Activated effector memory CD4-positive, alpha-beta T cell treated with Interleukin-2 at 50 U/mL for 16 hours (primary cell): ENCODE data around the gene PANK4.

Experiments
- DNase-seq: peaks from one replicate; pipeline ENCODE4 v3.0.0-alpha.2; 2020

Gene PANK4

DNA sequence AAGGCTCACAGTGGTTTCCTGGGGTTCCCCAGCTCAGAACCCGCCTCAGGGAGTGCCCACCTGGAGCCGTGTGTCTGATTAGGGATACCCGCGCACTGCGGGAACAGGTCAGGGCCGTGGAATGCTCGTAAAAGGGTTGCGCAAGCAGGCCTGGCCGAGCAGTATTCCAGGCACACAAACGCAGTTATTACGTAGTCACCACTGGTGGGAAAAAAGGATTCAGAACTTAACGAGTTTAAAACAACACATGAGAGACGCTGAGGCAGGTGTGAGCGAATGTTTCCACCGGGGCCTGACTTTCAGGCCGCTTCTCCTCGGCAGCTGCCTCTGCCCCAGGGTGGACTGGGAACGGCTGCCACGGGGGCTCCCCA is 32.1 kb downstream of the PANK4 start:
- DNase-seq: no peak

GRCh38 chr1:2493691-2494322 is 32.6 kb downstream of the PANK4 start:
- DNase-seq: no peak

DNA sequence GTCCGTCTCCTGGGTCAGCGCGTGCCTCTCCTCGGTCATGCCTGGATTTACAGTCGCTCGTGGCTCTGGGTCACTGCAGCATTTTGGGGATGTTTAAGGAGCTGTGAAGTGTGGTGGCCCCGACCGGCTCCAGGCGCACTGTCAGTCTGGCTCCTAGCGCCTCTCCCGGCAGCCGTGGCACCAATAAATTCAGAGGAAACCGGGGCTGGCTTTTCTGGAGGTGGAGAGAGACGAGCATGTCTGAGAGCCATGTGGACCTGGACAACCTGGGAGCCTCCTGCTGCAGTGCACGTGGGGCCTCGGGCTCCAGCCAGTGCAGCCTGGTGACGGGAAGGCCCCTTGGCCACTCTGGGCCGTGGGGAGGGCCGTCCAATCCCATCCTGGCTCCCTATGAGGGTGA is 33.2 kb downstream of the PANK4 start:
- no peak for DNase-seq

DNA sequence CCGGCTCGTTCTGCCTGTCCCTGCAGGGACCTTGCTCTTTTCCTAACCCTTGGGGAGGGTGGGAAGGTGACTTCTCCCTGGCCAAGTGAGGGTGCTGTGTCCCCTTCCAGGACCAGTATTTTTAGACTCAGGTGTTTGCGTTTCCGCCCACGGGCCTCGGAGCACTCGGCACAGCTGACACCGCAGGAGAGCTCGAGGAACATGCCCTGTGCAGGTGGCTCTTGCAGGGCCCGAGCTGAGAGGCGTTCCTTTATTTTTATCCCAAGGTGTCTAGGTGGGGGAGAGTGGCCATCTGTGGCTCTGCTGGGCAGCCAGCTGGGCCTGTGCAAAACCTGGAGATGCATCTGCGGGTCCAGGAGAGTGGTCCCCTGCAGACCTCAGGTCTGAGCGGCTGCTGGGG is 34.3 kb downstream of the PANK4 start:
- no peak for DNase-seq

- no peak for DNase-seq
These were observed 36.8 kb downstream of the PANK4 start for GRCh38 chr1:2489615-2490014.

GRCh38 chr1:2488688-2489087 is 37.7 kb downstream of the PANK4 start:
- no peak for DNase-seq

- DNase-seq: no peak
These were observed 39.8 kb downstream of the PANK4 start for GRCh38 chr1:2486558-2486957.

GRCh38 chr1:2486041-2486440 is 40.4 kb downstream of the PANK4 start:
- no peak for DNase-seq

- DNase-seq: no peak
These were observed 42.4 kb downstream of the PANK4 start for GRCh38 chr1:2483970-2484369.

GRCh38 chr1:2483026-2483425 is 43.4 kb downstream of the PANK4 start:
- DNase-seq: no peak

DNA sequence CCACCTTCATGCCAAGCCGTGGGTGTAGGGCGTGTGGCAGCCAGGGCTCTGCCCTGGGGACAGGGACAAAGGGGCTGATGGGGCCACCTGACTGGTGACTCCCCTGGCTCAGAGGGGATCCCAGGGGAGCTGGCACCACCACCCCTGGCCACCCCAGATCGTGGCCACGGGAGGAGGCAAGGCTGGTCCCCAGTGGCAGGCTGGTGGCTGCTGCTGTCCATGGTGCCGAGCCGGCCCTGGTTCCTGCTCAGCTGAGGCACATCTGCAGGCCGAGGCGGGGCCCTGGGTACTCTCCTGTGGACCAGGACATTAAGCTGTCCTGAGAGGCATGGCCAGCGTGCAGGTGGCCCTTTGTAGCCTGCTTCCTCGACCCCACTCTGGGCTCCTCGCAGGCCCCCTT is 43.8 kb downstream of the PANK4 start:
- DNase-seq: no peak

DNA sequence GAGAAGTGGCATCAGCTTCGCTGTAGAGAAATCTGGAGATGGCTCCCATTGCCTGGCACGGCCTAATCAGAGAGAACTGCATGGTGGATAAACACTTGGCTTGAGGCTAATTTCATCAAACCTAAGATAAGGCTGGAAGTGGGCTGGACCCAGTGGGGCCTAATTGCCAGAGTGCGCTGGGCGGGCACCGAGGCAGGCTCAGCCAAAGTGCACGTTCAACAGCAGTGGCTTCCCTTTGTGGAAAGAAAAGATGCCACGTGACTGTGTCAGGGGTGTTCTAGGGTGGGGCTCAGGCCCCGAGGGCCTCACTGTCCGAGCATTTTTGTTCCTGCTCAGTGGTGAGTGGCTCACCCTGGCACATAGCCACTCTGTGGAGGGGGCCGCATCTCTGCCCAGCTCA is 44.5 kb downstream of the PANK4 start:
- DNase-seq: no peak

DNA sequence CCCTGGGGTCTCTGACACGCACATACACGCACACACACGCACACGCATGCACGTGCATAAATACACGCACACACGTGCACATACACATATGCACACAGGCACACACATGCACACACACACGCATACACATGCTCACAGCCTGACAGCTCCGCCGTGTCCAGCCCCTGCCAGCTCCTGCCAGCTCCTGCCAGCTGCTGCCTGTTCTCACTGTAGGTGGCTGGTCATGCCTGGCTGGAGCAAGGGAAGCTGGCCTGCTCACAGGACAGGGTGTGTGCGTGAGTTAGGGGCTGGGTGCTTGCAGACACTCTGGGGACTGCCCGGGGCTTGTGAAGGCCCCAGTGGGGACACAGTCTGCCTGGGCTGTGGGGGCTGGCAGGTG is 45.4 kb downstream of the PANK4 start:
- no peak for DNase-seq

DNA sequence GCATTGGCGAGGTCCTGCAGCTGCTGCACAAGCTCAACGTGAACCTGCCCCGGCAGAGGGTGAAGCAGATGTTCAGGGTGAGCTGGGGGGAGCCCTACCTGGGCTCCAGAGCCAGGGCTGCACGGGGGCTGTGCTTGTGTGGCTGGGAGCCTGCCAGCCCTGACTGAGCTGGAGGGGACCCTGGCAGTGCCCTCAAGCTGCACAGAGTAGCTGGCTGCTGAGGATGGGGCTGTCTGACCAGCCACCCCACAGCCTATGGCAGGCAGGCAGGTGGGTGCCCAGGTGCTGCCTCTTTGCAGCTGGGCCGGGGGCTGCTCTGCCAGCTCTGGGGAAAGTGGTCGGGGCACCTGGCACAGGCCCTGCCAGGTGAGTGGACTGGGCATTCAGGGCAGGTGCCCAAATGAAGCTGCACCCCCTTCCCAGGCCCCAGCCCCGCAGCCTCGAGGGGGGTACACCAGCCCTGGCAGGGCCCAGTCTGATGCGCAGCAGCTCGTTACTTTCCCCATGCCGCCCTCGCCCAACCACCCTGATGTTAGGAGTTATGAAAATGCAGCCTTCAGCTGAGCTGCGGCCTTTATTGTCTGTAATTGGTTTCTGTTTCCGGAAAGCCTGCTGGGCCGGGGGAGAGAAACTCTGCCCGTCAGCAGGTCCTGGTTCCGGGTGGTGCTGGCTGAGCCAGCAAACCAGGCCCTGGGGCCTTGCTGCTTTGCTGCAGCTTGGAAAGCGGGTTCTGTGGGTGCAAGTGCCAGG is 46.0 kb downstream of the PANK4 start:
- no peak for DNase-seq

DNA sequence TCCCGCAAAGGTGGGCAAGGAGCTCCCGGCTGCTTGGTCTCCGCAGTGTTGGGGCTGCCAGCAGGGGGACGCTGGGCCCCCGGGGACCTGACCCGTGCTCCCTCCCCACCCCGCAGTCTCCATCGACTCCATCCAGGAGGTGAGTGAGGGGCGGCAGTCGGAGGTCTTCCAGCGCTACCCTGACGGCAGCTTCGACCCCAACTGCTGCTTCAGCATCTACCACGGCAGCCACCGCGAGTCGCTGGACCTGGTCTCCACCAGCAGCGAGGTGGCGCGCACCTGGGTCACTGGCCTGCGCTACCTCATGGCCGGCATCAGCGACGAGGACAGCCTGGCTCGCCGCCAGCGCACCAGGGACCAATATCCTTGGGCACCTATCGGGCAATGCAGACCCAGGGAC is 46.8 kb downstream of the PANK4 start:
- no peak for DNase-seq

DNA sequence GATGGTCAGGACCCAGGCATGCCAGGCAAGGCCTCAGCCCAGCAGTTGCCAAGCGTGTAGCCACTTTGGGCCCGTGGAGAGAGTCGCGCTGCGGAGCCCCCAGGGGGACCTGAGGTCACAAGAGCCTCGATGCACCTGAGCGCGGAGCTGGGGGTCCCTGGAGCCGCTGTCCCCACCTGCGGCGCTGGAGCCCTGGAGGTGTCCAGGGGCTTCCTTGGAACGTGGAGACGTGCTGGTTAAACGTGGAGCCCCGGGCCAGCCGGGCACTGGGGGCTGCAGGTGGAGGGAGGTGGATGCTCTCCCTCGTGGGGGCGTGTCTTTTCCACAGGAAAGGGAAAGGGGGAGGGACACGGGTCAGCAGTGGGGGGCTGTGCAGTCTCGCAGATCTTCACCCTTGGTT is 47.2 kb downstream of the PANK4 start:
- no peak for DNase-seq

GRCh38 chr1:2477791-2478499 is 48.5 kb downstream of the PANK4 start:
- no peak for DNase-seq

GRCh38 chr1:2477309-2477708 is 49.1 kb downstream of the PANK4 start:
- DNase-seq: no peak

DNA sequence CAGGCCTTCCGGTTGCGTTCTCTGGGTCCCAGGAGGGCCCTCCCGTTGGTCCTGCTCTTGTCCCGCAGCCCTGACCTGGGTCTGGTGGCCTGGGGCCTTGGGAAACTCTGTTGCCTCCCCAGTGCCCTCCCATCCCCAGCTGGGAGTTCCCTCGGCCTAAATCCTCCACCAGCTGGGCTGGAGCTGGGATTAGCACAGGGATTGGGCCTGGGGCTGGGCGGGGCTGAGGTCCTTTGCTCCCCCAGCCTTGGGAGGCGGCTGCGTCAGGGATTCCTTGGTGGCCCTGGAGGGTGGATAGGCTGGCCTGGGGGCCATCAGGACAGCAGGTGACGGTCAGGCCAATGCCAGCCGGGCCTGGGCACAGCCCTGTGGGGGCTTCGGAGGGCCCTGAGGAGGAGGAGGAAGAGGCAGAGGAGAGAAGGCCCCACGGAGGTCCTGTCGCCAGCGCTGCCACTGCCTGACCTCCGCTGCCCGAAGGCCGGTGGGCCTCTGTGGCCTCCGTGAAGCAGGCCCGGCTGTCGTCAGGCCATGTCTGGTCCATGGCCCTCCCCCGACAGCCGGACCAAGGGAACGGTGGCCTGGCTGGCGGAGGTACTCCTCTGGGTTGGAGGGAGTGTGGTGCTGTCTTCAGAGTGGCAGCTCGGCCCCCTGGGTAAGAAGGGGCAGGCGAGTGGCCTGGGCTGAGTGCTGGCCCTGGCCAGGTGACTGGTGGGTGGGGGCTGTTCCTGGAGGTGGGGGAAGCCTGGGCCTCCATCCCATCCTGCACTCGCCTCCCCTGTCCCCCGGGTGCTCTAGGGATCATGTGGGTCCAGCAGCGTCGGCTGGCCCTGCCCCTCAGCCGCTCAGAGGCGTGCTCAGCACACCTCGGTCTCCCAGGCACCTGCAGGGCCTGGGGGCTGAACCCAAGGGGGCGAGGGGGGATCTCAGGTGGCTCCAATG is 50.1 kb downstream of the PANK4 start, which contains the start of gene PLCH2:
Gene PLCH2, plus strand, starts transcription at position 229 of the 939 bp plus-strand sequence. Its CDS starts 300 bp downstream, at position 529.
- no peak for DNase-seq

DNA sequence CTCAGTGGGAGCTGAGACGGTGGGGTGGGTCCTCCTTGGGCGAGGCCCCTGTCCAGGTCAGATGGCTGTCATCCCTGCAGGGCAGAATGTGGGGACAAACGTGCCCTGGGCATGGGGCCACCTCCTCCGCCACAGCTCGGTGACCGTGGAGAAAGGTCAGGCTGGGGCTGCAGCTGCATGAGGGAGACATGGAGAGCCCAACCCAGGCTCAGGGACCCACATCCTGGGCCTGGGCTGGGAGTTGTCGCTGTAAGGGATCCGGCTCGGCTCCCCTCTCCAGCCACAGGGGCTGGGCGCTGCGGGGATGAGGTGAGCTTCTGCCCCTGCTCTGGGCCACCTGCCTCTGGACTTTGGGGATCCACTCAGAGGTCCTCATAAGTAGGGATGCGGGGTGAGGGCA is 50.8 kb downstream of the PANK4 start:
- no peak for DNase-seq

DNA sequence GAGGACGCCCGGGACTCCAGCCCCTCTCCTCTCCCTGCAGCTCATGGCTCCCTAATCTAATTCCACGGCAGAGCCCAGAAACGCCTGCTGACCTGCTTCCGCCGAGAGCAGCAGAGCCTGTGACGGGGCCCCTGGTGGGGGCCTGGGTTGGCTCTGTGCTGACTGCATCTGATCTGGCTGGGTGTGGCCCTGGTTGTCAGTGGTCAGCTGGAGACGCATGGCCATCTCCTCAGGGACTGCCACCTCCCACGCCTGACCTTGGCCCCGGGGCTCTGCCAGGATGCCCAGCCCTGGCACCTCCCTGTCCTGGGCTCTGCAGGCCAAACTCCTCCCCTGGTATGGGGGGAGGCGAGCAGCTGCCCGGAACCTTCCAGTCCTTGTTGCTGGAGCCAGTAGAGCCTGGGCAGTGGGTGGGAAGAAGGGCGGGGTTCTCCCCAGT is 51.4 kb downstream of the PANK4 start:
- DNase-seq: no peak

- DNase-seq: no peak
These were observed 52.1 kb downstream of the PANK4 start for GRCh38 chr1:2474104-2474844.
